Endothelial cell of hepatic sinusoid (primary cell): ENCODE measurements around the gene AGAP3.

Source experiments
- in situ Hi-C: cut with HindIII; loops from 2 replicates; pipeline ENCODE4 v1.10.0; 2017; ENCODE audit warnings: low sequenced_read_pairs

The AGAP3 gene

GRCh38 chr7:151087245-151088018, 1.2 kb downstream of the AGAP3 start:
- in situ Hi-C loops = loop anchor here (5.0 kb wide), 2 partner anchors 55 to 80 kb away; partner anchors contain the start of gene GBX1

GRCh38 chr7:151088019-151088855, 2.0 kb downstream of the AGAP3 start:
- in situ Hi-C loops = loop anchor here (5.0 kb wide), 2 partner anchors 56 to 79 kb away; partner anchors contain the start of gene GBX1

- in situ Hi-C loops = loop anchor here (5.0 kb wide), 2 partner anchors 57 to 78 kb away; partner anchors contain the start of gene GBX1
Measured at GRCh38 chr7:151088856-151089699, 2.8 kb downstream of the AGAP3 start.

GRCh38 chr7:151089893-151090730, 3.8 kb downstream of the AGAP3 start:
- in situ Hi-C loops = loop anchor here (5.0 kb wide), 2 partner anchors 58 to 77 kb away; partner anchors contain the start of gene GBX1

GRCh38 chr7:151091003-151091402, 4.7 kb downstream of the AGAP3 start:
- in situ Hi-C loops = no loop called here

GRCh38 chr7:151091431-151091830, 5.2 kb downstream of the AGAP3 start:
- in situ Hi-C loops = no loop called here

- in situ Hi-C loops = no loop called here
Measured at GRCh38 chr7:151091988-151092387, 5.7 kb downstream of the AGAP3 start.

GRCh38 chr7:151093748-151094147, 7.5 kb downstream of the AGAP3 start:
- in situ Hi-C loops = no loop called here

GRCh38 chr7:151094675-151095074, 8.4 kb downstream of the AGAP3 start:
- in situ Hi-C loops = no loop called here

- in situ Hi-C loops = no loop called here
Measured at GRCh38 chr7:151095123-151095797, 9.0 kb downstream of the AGAP3 start.

- in situ Hi-C loops = no loop called here
Measured at GRCh38 chr7:151095828-151096475, 9.7 kb downstream of the AGAP3 start.

GRCh38 chr7:151099486-151100211, 13.4 kb downstream of the AGAP3 start:
- in situ Hi-C loops = no loop called here

- in situ Hi-C loops = no loop called here
Measured at GRCh38 chr7:151100921-151101320, 14.6 kb downstream of the AGAP3 start.

GRCh38 chr7:151101621-151102396, 15.5 kb downstream of the AGAP3 start:
- in situ Hi-C loops = no loop called here

- in situ Hi-C loops = no loop called here
Measured at GRCh38 chr7:151102991-151103390, 16.7 kb downstream of the AGAP3 start.

GRCh38 chr7:151103973-151104372, 17.7 kb downstream of the AGAP3 start:
- in situ Hi-C loops = no loop called here

- in situ Hi-C loops = no loop called here
Measured at GRCh38 chr7:151104411-151105235, 18.3 kb downstream of the AGAP3 start.
